ENCODE results near the gene PDGFA. TPM values are rescaled to one million over a fixed set of nuclear protein-coding genes. Genes with fewer than 3 reads are reported as not detected.
A peak's percentile ranks its signal among the peaks of the same experiment; 100 is the strongest.

PDGFA gene
- total and polyA plus RNA-seq, 4 donors, result 25.5 to 76.8 (median 58.3) TPM

DNA sequence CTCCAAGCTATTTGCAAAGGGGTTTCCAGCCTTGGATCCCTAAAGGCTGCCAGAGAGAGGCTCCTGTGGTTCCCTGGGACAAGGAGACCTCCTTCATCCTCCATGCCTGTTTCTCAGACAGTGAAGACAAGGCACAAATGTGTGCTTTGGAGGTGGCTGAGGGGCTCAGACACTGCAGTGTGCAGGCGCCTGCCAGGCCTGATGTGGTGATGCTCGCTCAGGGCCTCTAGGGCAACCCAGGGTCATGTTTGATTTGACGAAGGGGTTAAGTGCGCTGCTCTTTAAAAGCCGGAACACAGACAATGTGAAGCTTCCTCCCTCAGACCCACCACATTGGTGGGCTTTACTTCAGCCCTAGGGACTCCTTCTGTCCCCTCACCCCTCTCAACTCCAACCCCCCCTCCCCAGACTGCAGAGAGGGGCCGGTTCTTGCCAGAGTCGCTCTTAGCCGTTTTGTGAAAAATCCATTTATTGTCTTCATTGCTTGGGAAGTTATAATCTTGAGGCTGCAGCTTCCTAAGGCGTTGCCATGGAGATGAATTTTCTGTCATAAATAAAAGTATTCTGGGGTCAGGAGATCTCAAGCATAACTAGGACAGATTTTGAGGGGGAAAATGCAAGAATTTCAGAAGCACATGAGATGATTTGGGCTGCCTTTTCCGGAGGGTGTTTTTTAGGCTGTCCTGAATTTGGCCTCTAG, 35.8 kb downstream of the PDGFA start:
- H3K36me3 ChIP-seq (ENCODE audit: control insufficient read depth, insufficient read depth, low read length), result no peaks in the 10 kb centered on the region
- DNase-seq (ENCODE audit: low read depth in 4 of 6, low spot score in 6 of 6), result peak in 3 of 6 donors; percentile 13 to 87 (median 65)
- WGBS (ENCODE audit: insufficient coverage), result 59% methylated on average over 6 of the region's 10 CpGs
- no peak overlapping the region for H3K27ac ChIP-seq (ENCODE audit: low read depth, low read length)
- H3K4me3 ChIP-seq (ENCODE audit: low read depth, low read length), result no peak overlapping the region
- peaks cover 10% of the 10 kb centered on the region for H3K27me3 ChIP-seq (ENCODE audit: control insufficient read depth, insufficient read depth, low read length)
- no peaks in the 10 kb centered on the region for H3K9me3 ChIP-seq (ENCODE audit: control insufficient read depth, insufficient read depth, low read length)
- peaks cover 39% of the 10 kb centered on the region for H3K4me1 ChIP-seq (ENCODE audit: control insufficient read depth, insufficient read depth, low read length)

DNA sequence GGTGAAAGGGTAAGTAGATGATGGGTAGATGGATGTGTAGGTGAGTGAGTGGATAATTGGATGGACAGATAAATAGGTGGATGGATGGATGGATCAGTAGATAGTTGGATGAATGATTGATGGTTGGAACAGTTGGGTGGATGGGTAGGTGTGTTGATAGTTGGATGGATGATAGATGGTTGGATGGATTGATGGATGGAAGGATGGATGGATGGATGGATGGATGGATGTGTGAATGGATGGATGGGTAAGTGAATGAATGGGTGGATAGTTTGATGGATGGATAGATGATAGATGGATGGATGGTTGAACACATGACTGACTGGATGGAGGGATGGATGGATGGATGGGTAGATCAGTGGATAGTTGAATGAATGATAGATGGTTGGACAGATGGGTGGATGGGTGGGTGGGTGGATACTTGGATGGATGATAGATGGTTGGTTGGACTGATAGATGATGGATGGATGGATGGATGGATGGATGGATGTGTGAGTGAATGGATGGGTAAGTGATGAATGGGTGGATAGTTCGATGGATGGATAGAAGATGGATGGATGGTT, 37.0 kb downstream of the PDGFA start:
- peaks cover 10% of the 10 kb centered on the region for H3K27me3 ChIP-seq (ENCODE audit: control insufficient read depth, insufficient read depth, low read length)
- no peaks in the 10 kb centered on the region for H3K36me3 ChIP-seq (ENCODE audit: control insufficient read depth, insufficient read depth, low read length)

DNA sequence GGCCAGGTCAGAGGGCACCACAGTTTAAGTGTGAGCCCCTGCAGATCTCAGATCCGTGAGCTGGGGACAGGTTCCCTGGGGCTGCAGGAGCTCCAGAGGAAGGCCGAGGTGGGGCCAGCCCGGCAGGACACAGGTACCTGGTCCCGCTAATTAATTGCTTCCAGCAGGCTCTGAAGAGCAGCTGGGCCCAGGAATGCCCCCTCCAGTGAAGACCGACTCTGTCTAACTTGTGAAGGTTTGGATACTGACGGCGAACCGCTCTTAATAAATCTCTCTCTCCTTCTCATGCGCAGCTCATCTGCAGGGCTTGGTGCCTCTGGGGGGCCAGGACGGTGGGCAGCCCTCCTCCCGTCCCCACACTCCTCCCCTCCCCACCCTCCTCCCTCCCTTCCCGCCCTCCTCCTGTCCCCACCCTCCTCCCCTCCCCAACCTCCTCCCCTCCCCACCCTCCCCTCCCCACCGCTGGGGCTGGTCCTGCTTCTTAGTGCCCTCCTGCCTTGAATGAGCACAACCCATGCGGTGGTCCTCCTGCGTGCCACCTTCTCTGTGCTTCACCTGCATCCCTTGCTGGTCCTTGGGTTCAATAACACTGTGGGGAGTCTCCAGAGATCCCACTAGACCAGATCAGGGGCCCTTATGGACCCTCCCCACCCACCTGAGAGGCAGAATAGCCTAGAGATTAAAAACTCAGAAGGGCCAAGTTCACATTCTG, 38.3 kb downstream of the PDGFA start:
- Histone ChIP-seq H3K4me3 (ENCODE audit: low read depth, low read length) (no peak overlapping the region), H3K9me3 (ENCODE audit: control insufficient read depth, insufficient read depth, low read length) (no peaks in the 10 kb centered on the region), H3K27ac (ENCODE audit: low read depth, low read length) (no peak overlapping the region), H3K4me1 (ENCODE audit: control insufficient read depth, insufficient read depth, low read length) (peaks cover 39% of the 10 kb centered on the region), H3K27me3 (ENCODE audit: control insufficient read depth, insufficient read depth, low read length) (peaks cover 10% of the 10 kb centered on the region), H3K36me3 (ENCODE audit: control insufficient read depth, insufficient read depth, low read length) (no peaks in the 10 kb centered on the region)
- 55% methylated on average over 8 of the region's 15 CpGs for WGBS (ENCODE audit: insufficient coverage)
- no peak for DNase-seq (ENCODE audit: low read depth in 4 of 6, low spot score in 6 of 6)

More for the DNA sequence above, 37.0 kb downstream of the PDGFA start:
- no peak overlapping the region for H3K27ac ChIP-seq (ENCODE audit: low read depth, low read length)
- 94% methylated on average over 1 of the region's 1 CpG for WGBS (ENCODE audit: insufficient coverage)
- peaks cover 39% of the 10 kb centered on the region for H3K4me1 ChIP-seq (ENCODE audit: control insufficient read depth, insufficient read depth, low read length)
- no peak overlapping the region for H3K4me3 ChIP-seq (ENCODE audit: low read depth, low read length)
- no peak for DNase-seq (ENCODE audit: low read depth in 4 of 6, low spot score in 6 of 6)
- H3K9me3 ChIP-seq (ENCODE audit: control insufficient read depth, insufficient read depth, low read length), result no peaks in the 10 kb centered on the region

DNA sequence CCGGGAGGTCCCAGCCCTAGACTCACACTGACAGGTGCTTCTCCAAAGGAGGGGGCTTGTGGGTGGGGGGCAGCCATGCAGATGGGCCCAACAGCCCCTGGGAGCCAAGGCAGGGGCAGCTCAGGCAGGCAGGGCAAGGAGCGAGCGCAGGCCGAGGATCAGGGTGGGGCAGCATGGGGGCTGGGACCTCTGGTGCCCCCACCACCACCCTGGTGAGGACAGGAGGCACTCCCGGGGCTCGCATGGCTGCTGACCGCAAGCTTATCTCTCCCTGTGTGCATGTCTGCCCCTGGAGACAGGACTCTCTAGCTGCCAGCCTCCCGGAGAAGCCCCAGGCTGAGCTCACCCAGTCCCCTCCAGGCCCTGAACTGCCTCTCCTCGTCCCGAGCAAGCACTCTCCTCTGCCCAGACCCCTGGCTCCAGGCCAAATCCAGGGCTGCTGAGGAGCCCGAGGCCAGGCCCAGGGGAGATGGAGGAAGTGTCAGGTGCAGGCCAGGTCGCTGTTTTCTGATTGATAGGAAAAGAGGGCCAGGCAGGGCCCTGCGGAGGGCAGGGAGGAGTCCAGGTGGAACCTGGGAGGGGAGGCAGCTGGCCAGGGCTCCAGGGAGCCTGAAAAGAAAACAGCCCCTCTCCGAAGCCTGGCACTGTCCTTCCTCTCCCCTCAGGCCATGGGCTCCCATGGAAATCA, 39.0 kb downstream of the PDGFA start:
- no peak for DNase-seq (ENCODE audit: low read depth in 4 of 6, low spot score in 6 of 6)
- Histone ChIP-seq H3K27me3 (ENCODE audit: control insufficient read depth, insufficient read depth, low read length) (peaks cover 10% of the 10 kb centered on the region), H3K4me1 (ENCODE audit: control insufficient read depth, insufficient read depth, low read length) (peaks cover 39% of the 10 kb centered on the region), H3K4me3 (ENCODE audit: low read depth, low read length) (no peak overlapping the region), H3K36me3 (ENCODE audit: control insufficient read depth, insufficient read depth, low read length) (no peaks in the 10 kb centered on the region), H3K9me3 (ENCODE audit: control insufficient read depth, insufficient read depth, low read length) (no peaks in the 10 kb centered on the region), H3K27ac (ENCODE audit: low read depth, low read length) (no peak overlapping the region)
- WGBS (ENCODE audit: insufficient coverage), result 59% methylated on average over 14 of the region's 14 CpGs

DNA sequence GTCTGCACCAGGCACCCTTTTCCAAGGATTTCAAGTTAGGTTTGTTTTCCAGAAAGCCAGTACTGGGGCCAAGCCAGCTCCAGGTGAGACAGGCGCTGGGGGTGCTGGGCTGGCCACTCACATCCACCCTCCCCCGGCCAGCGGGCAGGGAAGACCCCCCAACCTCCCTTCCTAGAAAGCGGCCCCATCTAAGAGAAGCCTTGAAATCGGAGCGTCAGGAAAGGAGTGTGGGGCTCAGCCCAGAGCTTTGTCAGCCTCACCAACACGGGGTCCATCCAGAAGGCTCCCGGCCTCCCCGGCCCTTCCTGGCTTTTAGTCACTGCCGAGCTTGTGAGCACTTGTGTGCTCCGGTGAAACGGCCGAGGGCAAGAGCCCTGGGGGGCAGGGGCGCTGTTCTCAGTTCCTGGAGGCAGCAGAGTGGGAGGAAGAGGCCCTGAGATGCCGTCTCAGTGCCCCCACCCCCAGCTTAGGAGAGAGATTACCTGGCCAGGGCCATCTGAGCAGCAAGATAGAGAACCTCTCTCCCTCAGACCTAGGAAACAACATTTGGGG, 39.6 kb downstream of the PDGFA start:
- Histone ChIP-seq H3K9me3 (ENCODE audit: control insufficient read depth, insufficient read depth, low read length) (no peaks in the 10 kb centered on the region), H3K4me1 (ENCODE audit: control insufficient read depth, insufficient read depth, low read length) (peaks cover 32% of the 10 kb centered on the region), H3K27ac (ENCODE audit: low read depth, low read length) (no peak overlapping the region), H3K4me3 (ENCODE audit: low read depth, low read length) (no peak overlapping the region), H3K27me3 (ENCODE audit: control insufficient read depth, insufficient read depth, low read length) (peaks cover 10% of the 10 kb centered on the region), H3K36me3 (ENCODE audit: control insufficient read depth, insufficient read depth, low read length) (no peaks in the 10 kb centered on the region)
- 42% methylated on average over 15 of the region's 15 CpGs for WGBS (ENCODE audit: insufficient coverage)
- DNase-seq (ENCODE audit: low read depth in 4 of 6, low spot score in 6 of 6), result no peak

DNA sequence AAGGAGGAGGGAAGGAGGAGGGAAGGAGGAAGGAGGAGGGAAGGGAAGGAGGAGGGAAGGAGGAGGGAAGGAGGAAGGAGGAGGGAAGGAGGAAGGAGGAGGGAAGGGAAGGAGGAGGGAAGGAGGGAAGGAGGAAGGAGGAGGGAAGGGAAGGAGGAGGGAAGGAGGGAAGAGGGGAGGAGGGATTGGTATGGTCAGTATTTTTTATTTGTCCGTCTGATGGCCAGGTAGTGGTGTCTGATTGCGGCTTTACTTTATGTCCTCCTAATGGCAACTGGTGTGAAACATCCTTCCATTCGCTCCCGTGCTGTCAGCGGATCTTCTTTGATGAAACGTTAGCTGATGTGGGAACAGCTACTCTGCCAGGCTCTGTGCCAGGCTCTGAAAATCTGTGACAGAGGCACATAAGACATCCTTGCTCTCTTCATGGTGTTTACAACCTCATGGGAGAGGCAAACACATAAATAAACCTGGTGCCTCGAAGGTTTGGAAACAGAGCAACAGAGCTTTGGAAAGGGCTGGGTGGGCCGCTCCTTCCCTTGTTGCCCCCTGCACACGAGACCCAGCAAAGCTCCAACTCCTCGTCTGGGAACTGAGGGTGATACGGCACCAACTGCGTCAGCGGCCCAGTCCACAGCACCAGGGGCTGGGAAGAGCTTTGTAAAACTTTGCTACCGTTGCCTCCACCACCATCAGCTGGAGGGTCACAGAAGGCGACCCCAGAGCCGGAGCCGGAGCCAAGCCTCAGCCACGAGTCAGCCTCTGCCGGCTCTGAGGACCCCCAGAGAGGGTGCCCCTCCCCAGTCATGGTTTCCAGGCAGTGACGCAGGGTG, 40.3 kb downstream of the PDGFA start:
- Histone ChIP-seq H3K36me3 (ENCODE audit: control insufficient read depth, insufficient read depth, low read length) (no peaks in the 10 kb centered on the region), H3K9me3 (ENCODE audit: control insufficient read depth, insufficient read depth, low read length) (no peaks in the 10 kb centered on the region), H3K4me3 (ENCODE audit: low read depth, low read length) (no peak overlapping the region), H3K27me3 (ENCODE audit: control insufficient read depth, insufficient read depth, low read length) (peaks cover 10% of the 10 kb centered on the region), H3K4me1 (ENCODE audit: control insufficient read depth, insufficient read depth, low read length) (peaks cover 25% of the 10 kb centered on the region), H3K27ac (ENCODE audit: low read depth, low read length) (no peak overlapping the region)
- DNase-seq (ENCODE audit: low read depth in 4 of 6, low spot score in 6 of 6), result peak in 3 of 6 donors; percentile 5 to 54 (median 29)
- 37% methylated on average over 15 of the region's 20 CpGs for WGBS (ENCODE audit: insufficient coverage)

DNA sequence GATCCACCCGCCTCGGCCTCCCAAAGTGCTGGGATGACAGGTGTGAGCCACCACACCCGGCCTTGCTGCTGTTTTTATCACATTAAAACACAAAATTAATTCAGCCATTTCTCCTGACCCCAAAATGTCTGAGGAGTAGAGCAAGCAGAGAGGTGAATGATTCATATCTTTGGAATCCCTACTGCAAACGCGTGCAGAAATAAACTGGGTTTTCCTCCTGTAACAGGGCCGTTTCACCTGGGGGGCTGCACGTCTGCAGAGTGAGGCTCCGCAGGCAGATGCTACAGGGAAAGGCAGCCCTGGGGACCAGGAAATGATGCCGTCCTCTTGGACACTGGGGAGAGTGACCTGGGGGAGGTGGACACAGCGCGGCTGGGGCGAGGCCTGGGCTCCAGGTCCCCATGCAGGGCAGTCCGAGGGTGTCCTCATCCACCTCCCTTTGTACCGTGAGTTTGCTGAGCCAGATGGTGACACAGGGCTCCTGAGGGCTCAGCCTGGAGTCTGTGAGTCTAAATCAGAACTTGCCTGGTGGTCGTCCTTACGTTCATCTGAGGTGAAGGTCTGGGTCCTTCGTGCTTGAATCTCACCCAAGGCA, 41.9 kb downstream of the PDGFA start:
- H3K36me3 ChIP-seq (ENCODE audit: control insufficient read depth, insufficient read depth, low read length), result no peaks in the 10 kb centered on the region
- no peak for DNase-seq (ENCODE audit: low read depth in 4 of 6, low spot score in 6 of 6)
- WGBS (ENCODE audit: insufficient coverage), result 70% methylated on average over 14 of the region's 17 CpGs
- no peak overlapping the region for H3K4me3 ChIP-seq (ENCODE audit: low read depth, low read length)
- H3K9me3 ChIP-seq (ENCODE audit: control insufficient read depth, insufficient read depth, low read length), result no peaks in the 10 kb centered on the region
- H3K4me1 ChIP-seq (ENCODE audit: control insufficient read depth, insufficient read depth, low read length), result peaks cover 16% of the 10 kb centered on the region
- peaks cover 8% of the 10 kb centered on the region for H3K27me3 ChIP-seq (ENCODE audit: control insufficient read depth, insufficient read depth, low read length)
- H3K27ac ChIP-seq (ENCODE audit: low read depth, low read length), result no peak overlapping the region

DNA sequence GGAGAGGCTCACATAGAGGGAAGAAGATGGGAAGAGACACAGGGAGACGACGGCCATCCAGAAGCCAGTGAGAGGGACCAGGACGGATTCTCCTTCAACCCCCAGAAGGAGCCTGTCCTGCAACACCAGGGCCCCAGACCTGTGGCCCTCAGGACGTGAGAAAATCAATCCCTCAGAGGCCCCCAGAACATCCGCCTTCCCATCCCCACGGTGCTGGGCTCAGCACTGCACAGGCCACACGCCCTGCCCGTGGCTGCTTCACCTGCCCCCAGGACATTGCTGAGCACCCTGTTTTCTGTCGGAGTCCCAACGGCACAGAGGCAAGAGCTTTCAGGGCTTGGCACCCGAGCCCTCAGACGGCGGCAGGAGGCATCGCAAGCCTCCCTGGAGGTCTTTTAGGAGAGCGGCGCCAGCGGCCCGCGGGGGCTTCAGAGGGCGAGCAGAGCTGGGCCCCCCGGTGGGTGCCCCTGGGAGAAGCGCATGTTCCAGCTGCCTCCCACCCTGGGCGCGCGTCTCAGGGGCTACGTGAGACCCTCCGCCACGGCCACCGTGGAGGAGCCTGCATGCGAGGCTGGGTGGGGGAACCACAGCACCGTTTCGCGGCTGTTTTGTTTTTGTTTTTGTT, 42.8 kb downstream of the PDGFA start:
- H3K36me3 ChIP-seq (ENCODE audit: control insufficient read depth, insufficient read depth, low read length), result no peaks in the 10 kb centered on the region
- H3K4me3 ChIP-seq (ENCODE audit: low read depth, low read length), result no peak overlapping the region
- H3K27ac ChIP-seq (ENCODE audit: low read depth, low read length), result no peak overlapping the region
- no peak for DNase-seq (ENCODE audit: low read depth in 4 of 6, low spot score in 6 of 6)
- 94% methylated on average over 28 of the region's 33 CpGs for WGBS (ENCODE audit: insufficient coverage)
- peaks cover 17% of the 10 kb centered on the region for H3K4me1 ChIP-seq (ENCODE audit: control insufficient read depth, insufficient read depth, low read length)
- no peaks in the 10 kb centered on the region for H3K9me3 ChIP-seq (ENCODE audit: control insufficient read depth, insufficient read depth, low read length)
- peaks cover 8% of the 10 kb centered on the region for H3K27me3 ChIP-seq (ENCODE audit: control insufficient read depth, insufficient read depth, low read length)

Measured in spinal cord (tissue), 10 donors.